Mucosa of gallbladder (tissue), 1 donor: ENCODE measurements around the gene GAMT. TPM values are rescaled to one million over a fixed set of nuclear protein-coding genes. Genes with fewer than 3 reads are reported as not detected.

ENCODE experiments used
- DNase-seq: peaks from one replicate; pipeline ENCODE4 v3.0.0-alpha.2; 2020; ENCODE audit warnings: low spot score
- total RNA-seq: library from RNA; stranded (reverse); gene quantifications from one replicate; pipeline ENCODE4 v1.2.1, GENCODE V29; 2021
- donor health status: DM: no; HTN: no; CAD: no.

The GAMT gene
- total RNA-seq, 1 donor from 2014 or later: 27.9 TPM

- DNase-seq: no peak
Observed at GRCh38 chr19:1365319-1366269, 35.7 kb downstream of the GAMT start.

- no peak for DNase-seq
Observed at GRCh38 chr19:1364070-1364704, 37.2 kb downstream of the GAMT start.

GRCh38 chr19:1363599-1363998 is 37.7 kb downstream of the GAMT start:
- no peak for DNase-seq

DNA sequence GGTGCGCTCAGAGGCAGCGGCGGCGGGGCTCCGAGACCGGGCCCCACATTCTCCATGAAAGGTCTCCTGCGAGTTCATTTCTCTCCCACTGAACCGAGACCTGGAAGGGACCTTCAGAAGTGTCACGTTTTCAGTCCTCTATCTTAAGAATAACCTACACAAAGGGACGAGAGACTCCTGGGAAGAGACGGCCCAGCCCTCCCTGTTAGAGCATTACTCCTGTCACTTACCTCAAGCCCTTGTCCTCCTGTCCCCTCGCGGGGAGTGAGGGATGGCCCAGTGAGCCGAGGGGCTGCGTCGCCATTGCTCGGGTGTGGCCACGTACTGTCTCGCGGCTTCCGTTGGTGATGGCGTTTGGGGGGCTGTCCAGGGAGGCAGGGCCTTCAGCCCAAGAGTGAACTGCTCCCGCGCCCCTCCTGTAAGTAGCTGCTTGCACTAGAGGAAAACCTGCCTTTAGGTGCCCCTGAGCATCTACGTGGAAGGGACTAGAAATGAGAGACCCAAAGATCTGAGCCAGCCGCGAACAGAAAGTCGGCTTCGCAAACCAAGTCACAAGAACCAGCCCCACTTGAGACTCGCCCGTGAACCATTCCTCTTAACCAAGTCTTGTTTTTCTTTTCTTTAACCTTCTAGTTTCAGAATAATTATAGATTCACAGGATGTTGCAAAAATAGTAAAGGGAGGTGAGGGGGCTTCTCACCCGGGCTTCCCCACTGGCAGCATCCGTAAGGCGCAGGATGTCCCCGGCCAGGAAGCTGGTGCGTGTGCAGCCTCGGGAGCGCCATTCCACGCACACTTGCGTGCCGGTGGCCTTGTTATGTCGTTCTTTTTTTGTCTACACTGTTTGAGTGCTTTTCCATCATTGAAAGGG is 38.7 kb downstream of the GAMT start:
- DNase-seq: no peak

DNA sequence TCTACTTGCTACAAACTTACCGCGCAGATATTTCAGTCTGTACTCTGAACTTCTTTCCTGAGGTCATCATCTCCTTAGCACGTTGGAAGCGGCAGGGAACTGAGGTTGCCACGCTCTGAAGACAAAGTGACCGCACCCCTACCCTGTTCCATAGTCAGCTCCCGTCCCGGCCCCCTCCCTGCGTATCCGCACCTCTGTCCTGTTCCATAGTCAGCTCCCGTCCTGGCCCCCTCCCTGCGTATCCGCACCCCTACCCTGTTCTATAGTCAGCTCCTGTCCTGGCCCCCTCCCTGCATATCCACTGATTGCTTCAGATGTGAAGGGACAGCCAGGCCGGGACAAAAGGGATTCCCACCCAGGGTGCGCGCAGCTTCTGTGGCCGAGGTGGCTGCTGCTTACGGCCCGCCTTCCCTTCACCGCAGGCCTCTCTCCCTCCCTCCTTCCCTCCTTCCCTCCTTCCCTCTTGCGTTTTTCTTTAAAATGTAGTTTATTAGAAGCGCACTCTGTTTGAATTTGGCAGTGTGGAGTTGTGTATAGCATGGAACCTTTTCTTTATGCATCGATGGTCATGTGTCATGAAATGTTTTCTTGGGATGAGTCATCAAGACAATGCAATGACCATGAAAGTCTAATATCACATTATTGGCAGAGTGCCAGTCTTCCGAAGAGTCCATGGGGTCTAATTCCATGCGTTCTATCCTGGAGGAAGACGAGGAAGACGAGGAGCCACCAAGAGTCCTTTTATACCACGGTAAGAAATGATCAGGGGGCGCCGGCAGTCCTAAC is 39.5 kb downstream of the GAMT start:
- DNase-seq: no peak

DNA sequence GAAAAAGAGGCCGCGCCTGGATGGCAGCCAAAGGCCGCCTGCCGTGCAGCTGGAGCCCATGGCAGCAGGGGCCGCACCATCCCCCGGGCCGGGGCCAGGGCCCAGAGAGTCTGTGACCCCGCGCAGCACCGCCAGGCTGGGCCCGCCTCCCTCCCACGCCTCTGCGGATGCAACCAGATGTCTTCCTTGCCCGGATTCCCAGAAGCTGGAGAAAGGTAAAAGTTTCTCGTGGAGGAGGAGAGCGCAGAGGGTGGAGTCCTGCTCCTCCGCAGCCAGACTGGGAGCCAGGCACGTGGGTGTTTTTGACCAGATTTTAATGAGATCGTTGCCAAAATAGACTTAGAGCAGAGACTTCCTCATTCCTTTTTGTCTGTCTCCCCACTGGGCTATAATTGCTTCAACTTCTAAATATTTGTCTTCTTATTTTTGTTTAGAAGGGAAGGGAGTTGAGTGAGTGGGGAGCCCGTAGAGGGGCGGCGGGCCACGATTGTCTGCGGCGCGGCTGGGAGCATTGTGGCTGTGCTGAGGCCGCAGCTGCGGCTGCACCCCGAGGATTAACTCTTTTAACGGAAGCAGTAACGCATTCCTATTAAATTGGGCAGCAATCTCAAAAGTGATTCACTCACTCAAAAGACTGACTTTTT is 40.4 kb downstream of the GAMT start:
- DNase-seq: peak; percentile 44

DNA sequence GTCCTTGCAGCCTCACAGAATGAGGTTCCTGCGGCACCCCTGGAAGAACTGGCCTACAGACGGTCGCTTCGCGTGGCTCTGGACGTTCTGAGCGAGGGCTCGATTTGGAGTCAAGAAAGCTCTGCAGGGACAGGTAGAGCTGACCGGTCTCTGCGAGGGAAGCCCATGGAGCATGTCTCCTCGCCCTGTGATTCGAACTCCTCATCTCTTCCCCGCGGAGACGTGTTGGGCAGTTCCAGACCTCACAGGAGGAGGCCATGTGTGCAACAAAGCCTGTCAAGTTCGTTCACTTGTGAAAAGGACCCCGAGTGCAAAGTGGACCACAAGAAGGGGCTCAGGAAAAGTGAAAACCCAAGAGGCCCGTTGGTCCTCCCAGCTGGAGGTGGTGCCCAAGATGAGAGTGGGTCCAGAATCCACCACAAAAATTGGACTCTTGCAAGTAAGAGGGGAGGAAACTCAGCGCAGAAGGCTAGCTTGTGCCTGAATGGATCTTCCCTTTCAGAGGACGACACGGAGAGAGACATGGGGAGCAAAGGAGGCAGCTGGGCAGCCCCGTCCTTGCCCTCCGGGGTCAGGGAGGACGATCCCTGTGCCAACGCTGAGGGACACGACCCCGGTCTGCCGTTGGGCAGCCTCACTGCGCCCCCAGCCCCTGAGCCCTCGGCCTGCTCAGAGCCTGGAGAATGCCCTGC is 41.1 kb downstream of the GAMT start:
- no peak for DNase-seq

DNA sequence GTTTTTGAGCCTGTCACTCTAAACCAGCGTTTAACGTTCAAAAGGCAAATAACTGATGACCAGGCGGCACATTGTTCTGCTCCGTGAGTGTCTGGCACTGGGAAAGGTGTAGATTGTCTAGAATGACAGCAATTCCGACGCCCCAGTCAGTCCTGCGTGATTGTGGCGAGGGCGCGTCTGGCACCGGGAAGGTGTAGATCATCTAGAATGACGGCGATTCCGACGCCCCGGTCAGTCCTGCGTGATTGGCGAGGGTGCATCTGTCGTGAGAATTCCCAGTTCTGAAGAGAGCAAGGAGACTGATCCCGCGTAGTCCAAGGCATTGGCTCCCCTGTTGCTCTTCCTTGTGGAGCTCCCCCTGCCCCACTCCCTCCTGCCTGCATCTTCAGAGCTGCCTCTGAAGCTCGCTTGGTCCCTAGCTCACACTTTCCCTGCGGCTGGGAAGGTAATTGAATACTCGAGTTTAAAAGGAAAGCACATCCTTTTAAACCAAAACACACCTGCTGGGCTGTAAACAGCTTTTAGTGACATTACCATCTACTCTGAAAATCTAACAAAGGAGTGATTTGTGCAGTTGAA is 43.7 kb downstream of the GAMT start:
- DNase-seq: no peak

DNA sequence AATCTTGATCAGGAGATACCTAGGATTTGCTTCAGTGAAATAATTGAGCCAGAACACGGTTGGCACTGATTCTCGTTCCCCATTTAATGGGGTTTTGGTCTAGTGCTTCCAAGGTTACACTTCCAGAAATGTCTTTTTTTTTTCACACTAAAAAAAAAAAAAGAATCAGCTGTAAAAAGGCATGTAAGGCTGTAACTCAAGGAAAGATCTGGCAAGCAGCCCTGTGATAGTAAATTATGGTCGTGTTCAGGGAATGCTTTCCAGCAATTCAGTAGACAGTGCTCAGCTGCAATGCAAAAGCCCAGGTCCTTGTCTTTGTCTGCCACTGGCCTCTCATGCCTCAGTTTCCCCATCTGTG is 44.9 kb downstream of the GAMT start:
- DNase-seq: no peak

DNA sequence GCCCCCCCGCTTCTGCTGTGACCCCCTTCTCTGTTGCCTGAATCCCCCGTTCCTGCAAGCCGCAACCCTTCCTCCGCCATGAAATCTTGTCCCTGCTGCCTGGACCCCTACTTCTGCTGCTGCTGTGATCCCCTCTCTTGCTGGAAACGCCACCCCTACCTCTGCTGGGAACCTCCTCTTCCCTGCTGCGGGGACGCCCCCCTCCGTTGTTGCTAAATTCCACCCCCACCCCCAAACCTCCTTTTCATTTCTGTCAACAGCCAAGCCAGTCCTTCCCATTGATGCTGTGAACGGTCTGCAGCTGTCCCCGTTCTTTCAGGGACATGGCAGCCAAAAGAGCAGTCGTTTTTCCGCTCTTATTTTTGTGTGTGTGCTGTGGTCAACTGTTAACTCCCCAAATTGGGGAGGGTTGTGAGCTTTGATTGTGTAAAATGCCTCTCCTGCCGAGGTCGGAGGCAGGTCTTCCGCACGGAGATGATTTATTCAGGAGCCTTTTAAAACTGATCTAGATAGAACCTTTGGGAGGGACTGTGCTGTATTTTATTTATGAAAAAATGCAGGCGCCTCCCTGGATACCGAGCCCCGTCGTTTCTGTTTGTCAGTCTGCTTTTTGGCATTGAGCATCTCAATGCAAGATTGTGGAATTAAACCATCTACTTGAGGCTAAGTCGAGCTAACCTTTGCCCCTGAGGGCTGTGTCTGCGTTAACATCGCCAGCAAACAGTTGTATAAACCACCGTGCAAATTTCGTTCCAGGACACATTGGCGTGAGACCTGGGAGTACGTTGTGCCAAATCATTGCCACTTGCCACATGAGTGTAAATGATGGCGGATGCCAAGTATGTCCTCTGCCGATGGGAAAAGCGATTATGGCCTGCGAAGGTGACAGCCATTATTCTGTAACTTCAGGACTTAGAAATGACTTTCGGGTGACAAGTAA is 45.5 kb downstream of the GAMT start:
- DNase-seq: no peak

DNA sequence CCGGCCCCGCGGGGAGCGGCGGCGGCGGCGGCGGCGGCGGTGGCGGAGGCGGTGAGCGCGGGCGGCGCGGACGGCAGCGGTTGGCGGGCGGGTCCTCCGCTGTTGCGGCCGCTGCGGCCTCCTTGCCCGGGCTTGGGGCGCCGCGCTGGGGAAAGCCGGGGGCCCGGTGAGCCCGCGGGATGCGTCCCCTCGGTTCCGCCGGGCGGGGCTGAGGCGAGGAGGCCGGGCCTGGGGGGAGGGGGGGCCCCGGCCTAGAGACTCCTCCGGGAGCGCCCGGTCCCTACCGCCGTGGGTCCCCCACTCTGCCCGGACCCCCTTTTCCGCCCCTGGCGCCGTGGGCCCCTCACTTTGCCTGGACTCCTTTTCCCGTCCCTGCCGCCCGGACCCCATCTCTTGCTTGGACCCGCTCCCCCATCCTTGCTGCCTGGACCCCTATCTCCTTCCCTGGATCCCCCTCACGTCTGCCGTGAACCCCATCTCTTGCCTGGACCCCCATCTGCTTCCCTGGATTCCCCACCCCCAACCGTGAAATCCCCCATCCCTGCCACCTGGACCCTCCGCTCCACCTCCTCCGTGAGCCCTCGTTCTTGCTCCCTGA is 46.3 kb downstream of the GAMT start:
- DNase-seq: no peak

- DNase-seq: no peak
Observed at GRCh38 chr19:1353144-1353543, 48.2 kb downstream of the GAMT start.

GRCh38 chr19:1351381-1351851 is 49.9 kb downstream of the GAMT start:
- no peak for DNase-seq

- no peak for DNase-seq
Observed at GRCh38 chr19:1350867-1351266, 50.5 kb downstream of the GAMT start.

GRCh38 chr19:1349211-1349610 is 52.1 kb downstream of the GAMT start:
- no peak for DNase-seq
